IPS DF 19.7 (cell line): Measurements from ENCODE around the gene BCLAF1.

Source experiments
- DNase-seq: peaks from one replicate; pipeline ENCODE4 v3.0.0-alpha.2; 2013; ENCODE audit warnings: low read depth, low spot score

BCLAF1 gene

GRCh38 chr6:136289579-136290409 lies at the start of gene BCLAF1:
Gene BCLAF1, minus strand, starts transcription at chr6:136289846. Its CDS starts 9,980 bp downstream, at chr6:136279866.
- DNase-seq = peak; percentile 92

DNA sequence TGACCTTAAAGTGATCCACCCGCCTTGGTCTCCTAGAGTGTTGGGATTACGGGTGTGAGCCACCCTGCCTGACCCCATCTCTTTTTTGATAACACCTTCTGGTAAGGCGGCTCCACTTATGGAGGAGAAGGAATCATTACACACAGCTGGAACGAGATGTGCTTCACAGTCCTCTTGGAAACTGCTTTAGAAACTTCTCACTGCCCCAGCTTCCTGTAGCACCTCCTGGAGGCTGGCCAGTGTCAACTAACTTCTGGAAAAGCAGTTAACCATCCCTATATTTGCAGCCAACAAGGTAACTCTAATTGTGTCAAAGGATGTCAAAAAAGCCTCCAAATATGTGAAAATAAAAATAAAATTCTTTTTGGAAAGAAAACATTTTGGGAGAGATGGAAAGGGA lies 48.8 kb upstream of the BCLAF1 start:
- no peak for DNase-seq

GRCh38 chr6:136337606-136338005 lies 48.0 kb upstream of the BCLAF1 start:
- DNase-seq = no peak

GRCh38 chr6:136337121-136337520 lies 47.5 kb upstream of the BCLAF1 start:
- DNase-seq = no peak

DNA sequence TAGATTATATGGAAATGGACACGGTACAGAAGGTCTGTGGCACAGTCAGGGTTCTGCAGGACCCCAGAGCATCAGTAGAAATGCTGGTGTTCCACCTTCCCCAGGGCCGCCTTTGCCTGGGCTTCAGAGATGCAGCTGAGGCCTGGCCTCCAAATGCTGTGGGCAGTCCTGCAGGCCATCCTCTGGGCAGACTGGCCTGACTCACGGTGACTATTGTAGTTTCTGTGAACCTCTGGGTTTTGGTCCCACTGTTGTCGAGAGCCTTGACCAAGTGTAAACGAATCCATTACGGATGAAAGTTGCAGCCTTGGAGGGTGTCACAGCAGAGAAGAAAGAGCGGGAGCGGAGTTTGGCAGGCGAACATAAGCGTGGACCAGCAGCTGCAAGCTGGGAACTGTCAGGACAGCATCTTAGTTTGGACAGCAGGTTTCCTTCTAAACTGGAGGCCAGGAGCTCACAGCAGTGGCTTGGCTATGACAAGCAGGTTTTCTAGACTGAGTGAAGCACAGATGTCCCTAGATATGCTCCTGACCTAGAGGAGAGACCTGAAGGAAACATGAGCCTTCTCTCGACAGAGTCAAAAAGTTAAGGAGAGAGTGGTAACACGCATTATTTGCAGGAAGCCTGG lies 46.2 kb upstream of the BCLAF1 start:
- DNase-seq = no peak

- DNase-seq = no peak
These were observed 45.2 kb upstream of the BCLAF1 start for GRCh38 chr6:136334853-136335252.

GRCh38 chr6:136334465-136334846 lies 44.8 kb upstream of the BCLAF1 start:
- no peak for DNase-seq

GRCh38 chr6:136333824-136334464 lies 44.3 kb upstream of the BCLAF1 start:
- no peak for DNase-seq

GRCh38 chr6:136331461-136331860 lies 41.8 kb upstream of the BCLAF1 start:
- no peak for DNase-seq

DNA sequence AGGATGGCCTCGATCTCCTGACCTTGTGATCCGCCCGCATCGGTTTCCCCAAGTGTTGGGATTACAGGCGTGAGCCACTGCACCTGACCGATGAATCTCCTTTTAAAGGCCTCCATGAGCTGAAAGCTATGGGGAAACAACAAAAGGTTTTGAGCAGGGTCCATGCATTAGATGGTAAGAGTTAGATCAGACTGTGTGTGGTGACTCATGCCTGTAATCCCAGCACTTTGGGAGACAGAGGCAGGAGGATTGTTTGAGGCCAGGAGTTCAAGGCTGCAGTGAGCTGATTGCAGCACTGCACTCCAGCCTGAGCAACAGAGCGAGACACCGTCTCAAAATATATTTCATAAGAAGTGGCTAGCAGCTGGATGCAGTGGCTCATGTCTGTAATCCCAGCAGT lies 41.0 kb upstream of the BCLAF1 start:
- DNase-seq = no peak

- no peak for DNase-seq
These were observed 36.5 kb upstream of the BCLAF1 start for GRCh38 chr6:136326038-136326553.

DNA sequence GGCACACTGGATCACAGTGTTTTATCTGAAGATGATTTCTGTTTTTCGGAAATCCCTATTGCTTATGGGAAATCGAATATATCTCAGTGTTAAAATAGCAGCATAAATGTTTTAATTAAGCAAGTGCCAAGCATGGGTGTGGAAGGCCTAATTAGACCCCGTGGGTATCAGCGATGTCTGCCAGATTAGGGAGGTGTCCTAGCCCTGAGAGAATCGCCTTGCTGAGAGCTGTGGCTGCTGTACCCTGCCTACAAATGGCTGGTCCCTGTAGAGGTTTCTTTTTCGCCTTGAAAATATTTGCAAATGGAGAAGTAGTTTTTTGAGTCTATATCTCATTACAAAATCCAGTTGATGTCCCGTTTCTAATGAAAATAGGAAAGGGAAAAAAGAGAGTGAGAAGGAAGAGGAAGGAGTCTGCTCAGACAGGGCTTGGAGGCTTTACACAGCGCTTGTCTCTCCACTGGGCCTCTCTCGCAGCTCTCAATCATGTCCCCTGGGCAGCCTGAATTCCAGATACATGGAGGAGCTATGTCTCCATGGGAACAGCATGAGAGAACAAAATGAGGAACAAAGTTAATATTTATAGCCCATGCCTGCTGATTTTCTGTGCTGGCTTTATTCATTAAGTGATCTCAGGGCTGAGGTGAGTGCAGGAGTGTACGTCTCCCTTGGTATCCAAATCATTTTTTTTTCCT lies 35.2 kb upstream of the BCLAF1 start:
- no peak for DNase-seq

GRCh38 chr6:136323431-136324112 lies 33.9 kb upstream of the BCLAF1 start:
- DNase-seq = no peak

DNA sequence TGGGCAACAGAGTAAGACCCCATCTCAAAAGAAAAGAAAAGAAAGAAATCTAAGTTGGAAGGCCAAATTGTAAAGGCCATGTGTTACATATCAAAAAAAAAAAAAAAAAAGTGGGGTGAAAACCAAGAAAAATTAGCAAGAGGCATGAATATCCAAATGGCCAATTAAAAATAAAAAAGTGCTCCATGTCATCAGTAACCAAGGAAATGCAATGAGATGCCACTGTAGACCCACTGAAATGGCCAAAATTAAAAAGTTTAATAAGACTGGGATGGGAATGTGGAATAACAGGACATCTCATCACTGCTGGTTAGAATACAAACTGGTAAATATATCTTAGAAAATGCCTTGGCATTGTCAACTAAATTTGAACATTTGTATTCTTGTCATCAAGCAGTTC lies 30.1 kb upstream of the BCLAF1 start:
- no peak for DNase-seq

DNA sequence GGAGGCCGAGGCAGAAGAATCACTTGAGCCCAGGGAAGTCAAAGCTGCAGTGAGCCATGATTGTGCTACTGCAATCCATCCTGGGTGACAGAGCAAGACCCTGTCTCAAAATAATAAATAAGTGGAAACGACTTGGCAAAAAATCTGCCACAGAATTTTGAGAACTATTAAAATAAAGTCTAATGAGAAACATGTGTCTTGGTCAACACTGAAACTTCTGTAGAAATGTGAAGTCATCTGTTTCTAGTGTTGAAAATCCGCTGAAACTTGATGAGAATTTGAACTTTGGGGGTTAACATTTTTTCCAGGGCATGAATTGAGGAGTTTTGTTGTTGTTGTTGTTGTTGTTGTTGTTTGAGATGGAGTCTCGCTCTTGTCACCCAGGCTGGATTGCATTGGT lies 29.0 kb upstream of the BCLAF1 start:
- no peak for DNase-seq

DNA sequence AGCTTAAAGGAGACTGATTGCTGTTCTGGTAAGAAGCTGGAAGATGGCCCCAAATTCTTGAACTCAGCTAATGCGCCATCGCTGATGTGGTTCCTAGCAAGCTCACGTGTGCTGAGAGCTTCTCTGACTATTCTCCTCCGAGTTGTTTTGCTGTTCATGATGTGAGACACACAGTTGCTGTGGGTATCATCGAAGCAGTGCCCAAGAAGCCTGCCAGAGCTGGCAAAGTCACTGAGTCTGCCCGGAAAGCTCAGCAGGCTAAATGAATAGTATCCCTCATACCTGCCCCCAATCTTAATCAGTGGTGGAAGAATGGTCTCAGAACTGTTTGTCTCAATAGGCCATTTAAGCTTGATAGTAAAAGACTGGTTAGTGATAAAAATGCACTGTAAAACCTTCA lies 28.3 kb upstream of the BCLAF1 start:
- no peak for DNase-seq

DNA sequence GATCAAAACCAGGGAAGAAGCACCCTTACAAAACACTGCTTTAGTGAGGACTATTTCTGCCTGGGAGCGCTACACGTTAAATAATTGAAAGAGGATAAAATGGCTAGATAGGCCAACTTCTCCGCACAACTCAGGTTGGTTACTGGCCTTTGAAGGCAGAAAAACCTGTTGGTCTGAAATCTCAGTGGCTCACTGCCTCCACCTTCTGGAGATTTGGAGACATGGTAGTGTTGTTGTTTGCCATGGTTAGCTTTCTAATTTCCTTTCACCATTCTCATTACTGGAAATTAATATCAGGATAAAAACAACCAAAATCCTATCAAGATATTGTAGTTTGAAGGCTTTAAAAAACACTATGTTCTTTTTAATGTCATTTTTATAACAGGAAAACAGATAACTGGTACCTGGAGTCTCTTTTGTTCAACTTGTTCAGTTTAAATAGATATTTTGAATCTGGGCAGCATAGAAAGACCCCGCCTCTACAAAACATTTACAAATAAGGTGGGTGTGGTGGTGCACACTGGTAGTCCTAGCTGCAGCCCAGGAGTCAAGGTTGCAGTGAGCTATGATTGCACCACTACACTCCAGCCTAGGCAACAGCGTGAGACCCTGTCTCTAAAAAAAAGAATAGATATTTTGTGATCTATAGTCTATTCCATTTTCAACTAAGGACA lies 27.5 kb upstream of the BCLAF1 start:
- DNase-seq = peak; percentile 56

DNA sequence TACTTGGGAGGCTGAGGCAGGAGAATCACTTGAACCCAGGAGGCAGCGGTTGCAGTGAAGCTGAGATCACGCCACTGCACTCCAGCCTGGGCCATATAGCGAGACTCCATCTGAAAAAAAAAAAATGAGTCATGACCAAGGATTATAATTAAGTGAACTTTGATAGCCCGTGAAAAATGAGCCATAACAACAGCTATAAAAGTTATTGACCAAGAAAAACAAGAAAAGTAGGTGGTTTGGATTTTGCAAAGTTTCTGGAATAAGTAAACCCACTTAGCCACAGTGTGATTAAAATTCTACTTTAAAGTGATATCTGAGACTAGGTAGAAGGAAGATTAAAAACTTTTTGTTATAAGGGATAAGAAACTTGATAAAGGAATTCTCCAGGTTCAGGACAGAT lies 25.9 kb upstream of the BCLAF1 start:
- no peak for DNase-seq

DNA sequence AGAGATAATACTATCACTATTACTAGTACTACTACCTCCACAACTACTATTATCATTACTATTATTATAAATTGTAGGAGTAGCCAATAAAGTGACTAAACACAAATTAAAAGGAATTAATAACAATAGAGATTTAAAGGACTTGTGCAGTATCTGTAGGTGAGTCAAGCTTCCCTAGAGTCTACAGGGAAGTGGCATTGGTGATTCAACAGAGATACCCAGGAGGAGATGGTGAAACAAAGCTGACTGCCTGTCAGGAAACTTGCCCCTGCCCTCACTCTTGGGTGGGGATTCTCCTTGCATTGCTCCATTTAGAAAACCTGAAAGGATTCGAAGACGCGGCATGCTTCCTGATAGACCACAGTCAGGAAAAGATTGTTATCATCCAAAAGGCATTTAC lies 23.3 kb upstream of the BCLAF1 start:
- no peak for DNase-seq

DNA sequence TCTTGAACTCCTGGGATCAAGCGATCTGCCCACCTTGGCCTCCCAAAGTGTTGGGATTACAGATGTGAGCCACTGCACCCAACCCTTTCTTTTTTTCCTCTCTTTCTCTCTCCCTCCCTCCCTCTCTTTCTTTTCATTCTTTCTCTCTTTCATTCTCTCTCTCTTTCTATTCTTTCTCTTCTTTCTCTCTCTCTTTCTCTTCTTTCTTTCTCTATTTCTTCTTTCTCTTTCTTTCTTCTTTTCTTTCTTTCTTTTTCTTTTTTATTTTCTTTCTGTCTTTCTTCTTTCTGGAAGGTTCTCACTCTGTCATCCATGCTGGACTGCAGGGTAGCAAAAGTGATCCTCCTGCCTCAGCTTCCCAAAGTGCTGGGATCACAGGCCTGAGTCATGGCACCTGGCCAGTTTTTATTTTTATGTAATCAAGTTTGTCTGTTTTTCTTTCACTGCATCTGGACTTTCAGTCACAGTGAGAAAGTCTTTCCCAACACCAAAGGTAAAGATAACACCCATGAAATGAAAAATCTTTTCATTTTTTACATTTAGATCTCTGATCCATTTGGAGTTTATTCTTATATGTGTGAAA lies 20.2 kb upstream of the BCLAF1 start:
- no peak for DNase-seq
